ENCODE data around the gene PDE4D. TPM values are rescaled to one million over a fixed set of nuclear protein-coding genes. Genes with fewer than 3 reads are reported as not detected.
A peak's percentile ranks its signal among the peaks of the same experiment; 100 is the strongest.

PDE4D gene
- total and polyA plus RNA-seq, 2 of the 4 experiments (the other 2 are of a cell fraction), result 1.4 to 7.9 TPM

DNA sequence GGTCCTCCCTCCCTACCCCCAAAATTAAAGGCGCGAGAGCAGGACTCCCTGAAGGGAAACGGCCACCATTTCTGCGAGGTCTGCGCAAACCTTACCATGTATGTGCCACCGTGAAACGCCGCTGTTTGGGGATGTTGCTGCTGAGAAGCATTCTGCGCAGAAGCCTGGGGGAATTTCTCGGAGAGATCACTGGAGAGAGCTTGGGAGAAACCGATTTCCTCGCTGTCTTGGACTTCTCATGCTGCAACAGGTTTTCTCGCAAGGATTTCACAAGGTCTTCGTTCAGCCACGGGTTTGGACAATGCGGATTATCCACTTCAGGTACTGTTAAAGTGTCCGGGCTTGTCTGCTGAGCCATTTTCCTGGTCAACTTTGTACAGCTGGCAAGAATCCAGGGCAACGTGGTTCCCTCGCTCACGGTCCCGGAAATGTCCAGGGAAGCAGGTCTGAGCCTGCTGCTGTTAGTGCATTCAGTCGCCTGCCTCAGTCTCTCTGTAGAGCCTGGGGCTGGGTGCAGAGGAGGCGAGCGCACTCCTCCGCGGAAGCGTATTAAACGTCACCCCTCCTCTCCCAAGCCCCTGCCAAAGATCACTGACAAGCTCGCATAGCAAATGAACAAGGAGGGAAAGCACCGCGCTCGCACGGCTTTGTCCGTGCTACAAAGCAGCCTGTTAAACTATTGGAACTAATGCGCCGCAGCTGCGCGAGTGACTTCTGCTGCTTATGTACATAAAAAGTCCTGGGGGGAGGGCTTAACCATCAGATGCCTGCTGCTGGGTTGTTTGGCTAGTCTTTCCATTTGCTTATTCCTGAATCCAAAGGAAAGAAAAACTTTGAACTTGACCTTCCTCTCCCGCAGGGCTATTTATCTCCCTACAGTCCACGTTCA, 125.1 kb downstream of the PDE4D start:
- DNase-seq (peak; percentile 33), ATAC-seq (ENCODE audit: low read depth) (peak; percentile 65)
- no peak overlapping the region for H3K4ac ChIP-seq (ENCODE audit: low read depth, low read length)
- no peaks in the 10 kb centered on the region for H3K79me1 ChIP-seq (ENCODE audit: low read depth in 1 of 2, low read length in 2 of 2)
- peak overlapping the region; percentile 84 for H2AFZ ChIP-seq (replicated peaks; ENCODE audit: low read length, poor library complexity)
- no peak overlapping the region for H2BK5ac ChIP-seq (ENCODE audit: low read depth, low read length, poor library complexity, severe bottlenecking)
- H3K27me3 ChIP-seq (ENCODE audit: control insufficient read depth, insufficient read depth, low read length), result peaks cover 21% of the 10 kb centered on the region
- H3K9me3 ChIP-seq (ENCODE audit: control insufficient read depth, insufficient read depth, low read length), result no peaks in the 10 kb centered on the region
- H4K8ac ChIP-seq (ENCODE audit: low read depth in 2 of 2, low read length in 2 of 2), result no peak overlapping the region
- H3K4me2 ChIP-seq (ENCODE audit: low read depth, low read length), result peak overlapping the region; percentile 82
- no peak overlapping the region for H4K91ac ChIP-seq (ENCODE audit: insufficient read depth, low read depth, low read length)
- H3K14ac ChIP-seq (replicated peaks; ENCODE audit: low read depth, low read length), result no peak overlapping the region
- in situ Hi-C loops (cut with MboI; ENCODE audit: low sequenced_read_pairs) (no loop called here), dilution Hi-C loops (cut with HindIII; ENCODE audit: low sequenced_read_pairs, unreplicated experiment) (no loop called here), intact Hi-C loops (cut with micrococcal nuclease) (no loop called here)
- H3K36me3 ChIP-seq (ENCODE audit: control insufficient read depth, insufficient read depth, low read length), result no peaks in the 10 kb centered on the region
- no peaks in the 10 kb centered on the region for H3K4me1 ChIP-seq (ENCODE audit: control insufficient read depth, insufficient read depth, low read length)
- H2BK15ac ChIP-seq (ENCODE audit: low read depth, low read length), result no peak overlapping the region
- H3K56ac ChIP-seq (ENCODE audit: extremely low read depth, insufficient read depth, low read length), result no peak overlapping the region
- H3K9me1 ChIP-seq (ENCODE audit: insufficient read depth, low read length), result no peaks in the 10 kb centered on the region
- no peak for TF ChIP-seq MXI1 (IDR thresholded peaks at IDR 0.05; ENCODE audit: borderline replicate concordance, low read depth, low read length)
- BruUV-seq (replicated peaks), result no TSS peak
- no peak overlapping the region for H4K5ac ChIP-seq (ENCODE audit: low read depth, low read length)
- POLR2A ChIA-PET (ENCODE audit: unreplicated experiment), result no interaction called here
- peak overlapping the region; percentile 19 for H3K4me3 ChIP-seq (ENCODE audit: insufficient read depth, low read depth, low read length)
- WGBS, 2 experiments (ENCODE audit: extremely low coverage in 2 of 2, insufficient read length in 1 of 2), result 0% methylated on average over 9 of the region's 40 CpGs; no CpG with 5 or more reads in 1 of the 2 experiments
- H2AK5ac ChIP-seq (ENCODE audit: low read depth, low read length), result no peak overlapping the region
- H2BK120ac ChIP-seq (ENCODE audit: low read depth, low read length), result no peak overlapping the region
- no peak overlapping the region for H3K23ac ChIP-seq (ENCODE audit: low read depth, low read length)
- no peak overlapping the region for H2BK20ac ChIP-seq (ENCODE audit: low read depth, low read length)
- H2AK9ac ChIP-seq (replicated peaks; ENCODE audit: low read depth, low read length, poor library complexity), result no peak overlapping the region
- CTCF ChIA-PET, result interaction anchor here (0.6 kb wide), 1 partner anchor 40 kb away, joined by 4 read pairs; no protein-coding TSS in a partner anchor
- H3K27ac ChIP-seq (ENCODE audit: insufficient read depth, low read length), result no peak overlapping the region
- no peak overlapping the region for H3K18ac ChIP-seq (ENCODE audit: low read depth, low read length)
- no peak overlapping the region for H3K9ac ChIP-seq (ENCODE audit: low read depth, low read length)
- H4K20me1 ChIP-seq (ENCODE audit: insufficient read depth, low read length), result no peaks in the 10 kb centered on the region

Measured in IMR-90 (cell line).